GM21786 (cell line): ENCODE measurements around the gene ANKRD11.
"Not testable (repeated sequence)": the region's sequence is repeated elsewhere in the genome, so short reads cannot be mapped to it uniquely, and the experiment has no call there.

Experiments
- ATAC-seq: cut with Tn5 transposase; IDR thresholded peaks from one replicate; pipeline ENCODE4 v1.9.1; 2021; ENCODE audit not compliant: unreplicated experiment

The ANKRD11 gene

GRCh38 chr16:89433363-89433984, 56.9 kb downstream of the ANKRD11 start:
- not testable (repeated sequence) for ATAC-seq

DNA sequence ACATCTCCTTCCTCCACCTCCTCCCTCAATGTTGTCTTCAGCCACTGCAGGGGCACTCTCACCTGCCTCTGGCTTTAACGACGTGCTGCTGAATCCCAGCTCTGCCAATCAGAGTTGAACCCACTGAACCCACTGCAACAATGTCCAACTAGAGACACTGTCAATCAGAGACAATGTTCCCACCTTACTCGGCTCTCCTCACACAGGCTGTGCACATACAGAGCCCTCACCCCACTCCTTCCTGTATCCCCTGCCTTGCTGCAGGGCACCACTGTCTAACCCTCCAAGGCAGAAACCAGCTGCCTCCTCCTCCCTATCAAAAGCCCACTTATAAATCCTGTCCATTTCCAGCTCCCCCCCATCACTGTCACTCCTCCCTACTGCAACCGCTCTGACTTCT, 58.7 kb downstream of the ANKRD11 start:
- ATAC-seq, result no peak

- no peak for ATAC-seq
Observed at GRCh38 chr16:89431158-89431584, 59.2 kb downstream of the ANKRD11 start.

DNA sequence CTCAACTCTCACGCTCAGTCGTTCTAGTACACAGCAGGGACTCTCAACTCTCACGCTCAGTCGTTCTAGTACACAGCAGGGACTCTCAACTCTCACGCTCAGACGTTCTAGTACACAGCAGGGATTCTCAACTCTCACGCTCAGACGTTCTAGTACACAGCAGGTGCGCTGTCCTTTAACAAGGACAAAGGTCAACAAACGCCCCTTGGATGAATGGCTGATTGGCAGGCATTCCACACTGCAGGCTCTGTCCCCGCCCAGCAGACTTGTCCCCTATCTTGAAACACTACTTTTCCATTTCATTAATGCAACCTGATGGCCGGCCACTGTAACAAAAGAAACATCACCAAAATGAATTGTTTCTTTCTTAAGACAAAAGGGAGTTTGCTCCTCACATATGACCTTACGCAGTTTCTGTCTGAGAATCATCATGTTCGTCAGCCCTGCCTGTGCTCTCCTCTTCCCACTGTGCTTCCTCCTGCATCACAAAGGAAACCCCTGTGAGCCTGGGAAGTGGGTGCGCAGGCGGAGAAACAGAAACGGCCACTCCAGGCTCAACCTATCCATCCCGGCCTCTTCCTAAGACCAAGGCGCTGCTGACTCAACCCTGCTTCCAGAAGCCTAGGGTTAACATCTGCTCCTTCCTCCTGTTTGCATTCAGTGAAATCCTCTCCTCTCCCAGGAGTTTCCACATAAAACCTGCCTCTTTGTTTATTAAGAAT, 59.8 kb downstream of the ANKRD11 start:
- ATAC-seq, result no peak

GRCh38 chr16:89428605-89429004, 61.8 kb downstream of the ANKRD11 start:
- ATAC-seq, result not testable (repeated sequence)

DNA sequence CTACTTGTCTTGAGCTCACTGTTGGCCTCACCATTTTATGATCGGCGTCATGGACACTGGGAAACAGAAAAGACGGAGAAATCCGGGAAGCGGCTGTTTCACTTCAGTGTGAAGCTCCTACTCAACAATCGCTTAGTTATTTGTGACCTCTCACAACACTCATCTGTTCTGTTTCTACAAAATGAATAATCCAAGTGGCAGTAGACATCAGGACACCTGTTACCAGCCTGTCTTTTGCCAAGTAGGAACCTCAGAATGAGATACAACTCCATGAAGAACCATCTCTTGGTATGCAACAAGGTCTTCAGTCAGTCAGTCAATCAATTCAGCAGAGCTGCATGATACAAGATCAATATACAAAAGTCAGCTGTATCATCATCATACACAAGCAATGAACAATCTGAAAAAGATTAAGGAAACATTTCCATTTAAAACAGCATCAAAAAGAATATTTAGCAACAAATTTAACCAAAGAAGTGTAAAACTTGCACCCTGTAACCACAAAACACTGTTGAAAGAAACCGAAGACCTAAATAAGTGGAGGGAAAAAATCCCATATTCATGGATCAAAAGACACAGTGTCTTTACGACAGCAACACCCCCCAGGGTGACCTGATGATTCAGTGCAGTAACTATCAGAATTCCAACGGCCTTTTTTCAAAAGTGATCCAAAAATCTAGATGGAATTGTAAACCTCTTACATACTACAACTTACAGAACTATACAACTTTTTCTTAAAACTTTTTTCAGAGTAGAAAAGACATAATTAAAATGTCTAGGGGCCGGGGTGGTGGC, 63.4 kb downstream of the ANKRD11 start:
- ATAC-seq, result no peak

GRCh38 chr16:89425523-89425922, 64.8 kb downstream of the ANKRD11 start:
- no peak for ATAC-seq

- no peak for ATAC-seq
Observed at GRCh38 chr16:89423681-89424260, 66.6 kb downstream of the ANKRD11 start.

DNA sequence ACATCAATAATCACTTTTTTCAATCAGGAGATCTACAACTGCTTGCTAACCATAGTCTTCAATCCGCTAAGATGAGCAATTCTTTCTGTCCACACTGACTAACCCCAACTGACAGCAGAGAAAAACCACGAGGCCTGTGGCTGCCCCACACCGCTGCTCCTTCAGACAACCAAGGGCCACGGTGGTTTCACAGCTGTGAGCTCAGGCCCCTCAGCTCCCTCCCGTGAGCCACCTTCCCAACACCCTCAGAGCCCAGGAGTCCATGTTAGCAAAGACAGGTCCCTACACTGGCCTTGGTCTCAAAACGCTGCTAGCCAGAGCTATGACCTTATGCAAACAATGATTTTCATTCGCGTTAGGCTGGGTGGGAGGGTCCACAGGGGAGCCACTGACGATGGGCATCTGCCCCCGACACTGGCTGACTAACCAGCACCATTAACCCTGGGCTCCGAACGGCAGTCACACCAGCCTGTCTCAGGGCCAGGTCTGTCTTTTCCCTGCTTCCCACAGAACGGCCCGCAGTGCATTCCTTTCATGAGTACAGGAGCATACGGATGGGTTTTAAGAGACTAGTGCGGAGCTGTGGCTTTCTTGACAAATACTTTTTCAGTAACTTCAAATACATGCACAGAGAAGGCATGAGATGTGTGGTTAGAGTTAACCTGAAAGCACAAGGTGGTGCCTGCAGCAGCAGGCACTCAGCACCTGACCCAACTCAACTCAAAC, 67.3 kb downstream of the ANKRD11 start:
- ATAC-seq, result peak; percentile 54

DNA sequence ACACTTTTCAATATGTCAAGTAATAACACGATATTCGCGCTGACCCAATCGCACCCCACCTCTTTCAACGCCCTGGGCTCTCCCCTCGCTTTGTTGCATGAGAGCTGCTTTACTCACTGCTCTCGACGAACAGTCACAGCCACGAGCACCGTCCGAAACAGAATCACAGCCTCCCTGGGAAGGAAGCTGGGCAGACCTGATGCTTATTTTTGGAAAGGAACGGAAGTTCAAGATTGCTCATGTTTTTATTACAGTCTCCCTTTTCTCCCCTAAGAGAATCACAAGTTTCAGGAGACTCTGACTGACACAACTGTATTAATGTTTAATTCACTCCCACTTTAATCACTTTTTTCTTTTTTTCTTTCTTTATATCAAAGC, 67.8 kb downstream of the ANKRD11 start:
- ATAC-seq, result peak; percentile 71

GRCh38 chr16:89421300-89421699, 69.1 kb downstream of the ANKRD11 start:
- ATAC-seq, result not testable (repeated sequence)

DNA sequence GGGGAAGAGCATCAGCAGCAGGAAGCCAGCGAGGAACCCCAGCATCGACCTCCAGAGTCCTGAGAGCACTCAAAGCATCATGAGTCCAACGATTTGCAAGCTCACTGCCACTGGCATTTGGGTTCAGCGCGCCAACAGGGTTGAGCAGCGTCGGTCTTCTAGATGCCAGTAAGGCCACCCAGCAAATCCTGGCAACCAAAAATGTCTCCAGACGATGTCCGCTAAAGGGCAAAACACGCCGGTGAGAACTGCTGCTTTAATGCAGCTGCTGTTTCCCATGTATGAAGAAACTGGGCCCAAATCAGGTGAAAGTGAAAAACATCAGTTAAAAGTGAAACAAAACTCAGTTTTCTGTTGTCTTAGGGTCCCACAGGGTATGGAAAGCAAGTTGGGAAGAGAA, 70.2 kb downstream of the ANKRD11 start:
- no peak for ATAC-seq

DNA sequence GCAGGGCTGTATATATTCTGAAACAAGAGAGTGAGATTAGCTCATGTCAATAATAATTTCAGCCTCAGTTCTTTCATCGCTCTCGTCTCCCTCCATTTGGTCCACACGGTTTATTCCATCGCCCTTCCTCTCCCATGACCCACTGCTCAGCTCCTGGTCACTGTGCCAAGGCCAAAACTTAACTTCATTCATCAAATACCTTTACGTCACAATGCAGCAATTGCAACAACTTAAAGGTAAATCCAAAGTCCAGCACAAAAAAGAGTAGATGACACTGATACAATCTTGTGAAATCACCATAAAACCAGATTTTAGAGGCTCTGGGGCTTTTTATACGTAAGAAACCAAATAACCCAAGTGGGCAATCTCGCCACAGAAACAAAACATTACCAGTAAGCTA, 72.0 kb downstream of the ANKRD11 start:
- ATAC-seq, result no peak

GRCh38 chr16:89417352-89417751, 73.0 kb downstream of the ANKRD11 start:
- ATAC-seq, result no peak

GRCh38 chr16:89413811-89414585, 76.4 kb downstream of the ANKRD11 start:
- no peak for ATAC-seq

- no peak for ATAC-seq
Observed at GRCh38 chr16:89412811-89413210, 77.5 kb downstream of the ANKRD11 start.

- no peak for ATAC-seq
Observed at GRCh38 chr16:89411335-89411850, 79.0 kb downstream of the ANKRD11 start.

- no peak for ATAC-seq
Observed at GRCh38 chr16:89410794-89411309, 79.5 kb downstream of the ANKRD11 start.

- ATAC-seq, result no peak
Observed at GRCh38 chr16:89410322-89410721, 80.0 kb downstream of the ANKRD11 start.
